GM21786 (cell line): ENCODE measurements around the gene TAGLN2.

Experiments used
- ATAC-seq: cut with Tn5 transposase; IDR thresholded peaks from one replicate; pipeline ENCODE4 v1.9.1; 2021; ENCODE audit not compliant: unreplicated experiment

The TAGLN2 gene

GRCh38 chr1:159949981-159950381 lies 24.7 kb upstream of the TAGLN2 start:
- ATAC-seq, result no peak

GRCh38 chr1:159949123-159949522 lies 23.8 kb upstream of the TAGLN2 start:
- no peak for ATAC-seq

GRCh38 chr1:159947942-159948341 lies 22.6 kb upstream of the TAGLN2 start:
- ATAC-seq, result no peak

- ATAC-seq, result no peak
Measured at GRCh38 chr1:159946242-159947187, 21.2 kb upstream of the TAGLN2 start.

- ATAC-seq, result no peak
Measured at GRCh38 chr1:159945483-159946241, 20.4 kb upstream of the TAGLN2 start, which contains the start of gene IGSF9. TSS of gene IGSF9 (minus strand) at chr1:159945613. CDS start at chr1:159943454, 2,159 bp downstream.

GRCh38 chr1:159944623-159945455 lies 19.5 kb upstream of the TAGLN2 start:
- no peak for ATAC-seq

GRCh38 chr1:159943908-159944622 lies 18.8 kb upstream of the TAGLN2 start:
- ATAC-seq, result no peak

- no peak for ATAC-seq
Measured at GRCh38 chr1:159943278-159943640, 18.0 kb upstream of the TAGLN2 start.

GRCh38 chr1:159942632-159943277 lies 17.4 kb upstream of the TAGLN2 start:
- ATAC-seq, result no peak

- ATAC-seq, result no peak
Measured at GRCh38 chr1:159941591-159942560, 16.6 kb upstream of the TAGLN2 start.

GRCh38 chr1:159941141-159941540 lies 15.8 kb upstream of the TAGLN2 start:
- no peak for ATAC-seq

GRCh38 chr1:159940006-159940620 lies 14.8 kb upstream of the TAGLN2 start:
- no peak for ATAC-seq

GRCh38 chr1:159939678-159940002 lies 14.3 kb upstream of the TAGLN2 start:
- ATAC-seq, result no peak

GRCh38 chr1:159938905-159939677 lies 13.8 kb upstream of the TAGLN2 start:
- ATAC-seq, result no peak

GRCh38 chr1:159938211-159938852 lies 13.0 kb upstream of the TAGLN2 start:
- ATAC-seq, result no peak

- ATAC-seq, result no peak
Measured at GRCh38 chr1:159937054-159937750, 11.9 kb upstream of the TAGLN2 start.
